AG04449 (cell line): ENCODE data around the gene SLC25A1.

Experiments
- CTCF ChIA-PET: fragments of 350-600 bp; formaldehyde crosslinking; extraction: SDS; loops from one replicate; lab custom pipeline; 2021; ENCODE audit warnings: antibody characterized with exemption; lab: Yijun Ruan, JAX
- POLR2A ChIA-PET: fragments of 400-600, 350-600 bp; formaldehyde crosslinking; extraction: SDS; loops from one replicate; lab custom pipeline; 2020; ENCODE audit warnings: antibody characterized with exemption, inconsistent platforms; lab: Yijun Ruan, JAX
- DNase-seq: peaks from one replicate; pipeline ENCODE4 v3.0.0-alpha.2; 2010; ENCODE audit warnings: low read depth, low spot score
- H3K4me3 ChIP-seq: 2 replicates; pipeline ENCODE4 v1.5.1; 2011; ENCODE audit warnings: low read depth, mild to moderate bottlenecking, control low read depth, low read length
- TF ChIP-seq, protein P1 (sequence below): IDR thresholded peaks from one replicate; pipeline ENCODE4 v1.5.1; 2011; ENCODE audit warnings: mild to moderate bottlenecking, moderate library complexity, low read length, control low read depth, inconsistent platforms; ENCODE audit not compliant: insufficient read depth; ENCODE audit errors: missing control alignments

SLC25A1 gene

DNA sequence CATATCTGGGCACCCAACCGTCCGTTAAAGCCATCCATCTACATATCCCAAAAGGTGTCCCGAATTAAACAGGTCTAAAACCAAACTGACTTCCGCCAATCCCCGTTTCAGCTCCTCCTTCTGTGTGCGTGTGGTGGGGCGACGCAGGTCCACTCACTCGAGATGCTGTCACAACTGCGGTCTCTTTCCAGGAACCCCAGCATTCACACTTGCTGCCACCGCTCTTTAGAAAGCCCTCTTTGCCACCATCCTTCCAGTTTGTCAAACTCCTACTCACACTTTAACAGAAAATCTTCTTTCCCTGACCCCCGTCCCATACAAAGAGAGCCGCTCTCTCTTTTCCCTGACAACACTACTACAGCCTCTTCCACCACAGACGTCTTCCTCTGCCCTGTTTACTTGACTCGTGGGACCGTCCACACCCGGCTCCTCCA lies 34.6 kb downstream of the SLC25A1 start:
- CTCF ChIA-PET, result interaction anchor here (0.7 to 2.9 kb wide), 25 partner anchors 10 to 572 kb away, joined by 3 to 34 read pairs (median 6); partner anchors contain the start of genes DGCR2 and TSSK2
- H3K4me3 ChIP-seq, result peak overlapping the region; percentile 97
- TF ChIP-seq, protein P1, sequence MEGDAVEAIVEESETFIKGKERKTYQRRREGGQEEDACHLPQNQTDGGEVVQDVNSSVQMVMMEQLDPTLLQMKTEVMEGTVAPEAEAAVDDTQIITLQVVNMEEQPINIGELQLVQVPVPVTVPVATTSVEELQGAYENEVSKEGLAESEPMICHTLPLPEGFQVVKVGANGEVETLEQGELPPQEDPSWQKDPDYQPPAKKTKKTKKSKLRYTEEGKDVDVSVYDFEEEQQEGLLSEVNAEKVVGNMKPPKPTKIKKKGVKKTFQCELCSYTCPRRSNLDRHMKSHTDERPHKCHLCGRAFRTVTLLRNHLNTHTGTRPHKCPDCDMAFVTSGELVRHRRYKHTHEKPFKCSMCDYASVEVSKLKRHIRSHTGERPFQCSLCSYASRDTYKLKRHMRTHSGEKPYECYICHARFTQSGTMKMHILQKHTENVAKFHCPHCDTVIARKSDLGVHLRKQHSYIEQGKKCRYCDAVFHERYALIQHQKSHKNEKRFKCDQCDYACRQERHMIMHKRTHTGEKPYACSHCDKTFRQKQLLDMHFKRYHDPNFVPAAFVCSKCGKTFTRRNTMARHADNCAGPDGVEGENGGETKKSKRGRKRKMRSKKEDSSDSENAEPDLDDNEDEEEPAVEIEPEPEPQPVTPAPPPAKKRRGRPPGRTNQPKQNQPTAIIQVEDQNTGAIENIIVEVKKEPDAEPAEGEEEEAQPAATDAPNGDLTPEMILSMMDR, result no peak
- DNase-seq, result no peak
- POLR2A ChIA-PET, result interaction anchor here (1.0 to 1.6 kb wide), 4 partner anchors 11 to 147 kb away, joined by 4 to 12 read pairs (median 4); partner anchors contain the start of genes CLTCL1 and DGCR2

DNA sequence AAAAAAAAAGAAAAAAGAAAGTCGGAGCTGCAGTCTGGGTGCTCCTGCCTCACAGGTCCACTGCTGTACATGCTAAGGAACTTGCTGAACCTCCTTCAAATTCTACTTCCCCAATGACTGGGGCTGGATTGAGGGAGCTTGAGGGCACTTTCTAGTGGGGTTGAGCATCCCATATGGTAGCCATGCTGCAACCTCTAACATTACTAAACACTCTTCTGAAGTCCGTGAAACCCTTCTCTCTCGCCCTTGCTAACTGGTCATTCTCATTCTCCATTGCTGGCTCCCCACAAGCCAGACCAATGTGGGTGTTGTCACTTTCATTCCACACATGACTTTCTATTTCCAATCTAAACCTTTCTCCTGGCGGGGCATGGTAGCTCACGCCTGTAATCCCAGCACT lies 35.3 kb downstream of the SLC25A1 start:
- ChIA-PET POLR2A (interaction anchor here (1.6 kb wide), 1 partner anchor 21 kb away, joined by 12 read pairs; the partner anchor contains the start of gene DGCR2), CTCF (interaction anchor here (0.7 to 2.9 kb wide), 10 partner anchors 11 to 489 kb away, joined by 3 to 34 read pairs (median 8); partner anchors contain the start of genes DGCR2 and TSSK2)
- H3K4me3 ChIP-seq, result peak overlapping the region; percentile 25
- no peak for DNase-seq
- TF ChIP-seq, protein P1, result no peak

DNA sequence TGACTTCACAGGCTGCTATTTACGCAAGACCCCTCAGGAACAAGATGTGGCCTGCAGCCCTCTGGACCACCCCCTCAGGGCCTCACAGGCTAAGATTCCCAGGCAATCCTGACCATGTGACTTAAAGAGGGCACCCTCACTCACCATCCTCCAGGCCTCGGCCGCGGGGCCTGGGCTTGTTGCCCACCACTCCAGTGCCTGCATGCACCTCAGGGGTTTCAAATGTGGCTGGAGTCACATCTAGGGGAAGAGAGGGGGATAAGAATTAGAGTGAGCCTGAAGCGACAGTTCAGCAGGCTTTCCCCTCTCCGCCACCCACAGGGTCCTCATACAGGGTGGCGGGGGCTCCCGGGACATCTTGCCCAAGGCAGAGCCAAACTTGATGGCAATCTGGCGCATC lies 36.1 kb downstream of the SLC25A1 start:
- no peak for DNase-seq
- TF ChIP-seq, protein P1, result no peak
- POLR2A ChIA-PET, result no interaction called here
- CTCF ChIA-PET, result interaction anchor here (2.9 kb wide), 1 partner anchor 10 kb away, joined by 23 read pairs; the partner anchor contains the start of gene TSSK2
- H3K4me3 ChIP-seq, result no peak overlapping the region

DNA sequence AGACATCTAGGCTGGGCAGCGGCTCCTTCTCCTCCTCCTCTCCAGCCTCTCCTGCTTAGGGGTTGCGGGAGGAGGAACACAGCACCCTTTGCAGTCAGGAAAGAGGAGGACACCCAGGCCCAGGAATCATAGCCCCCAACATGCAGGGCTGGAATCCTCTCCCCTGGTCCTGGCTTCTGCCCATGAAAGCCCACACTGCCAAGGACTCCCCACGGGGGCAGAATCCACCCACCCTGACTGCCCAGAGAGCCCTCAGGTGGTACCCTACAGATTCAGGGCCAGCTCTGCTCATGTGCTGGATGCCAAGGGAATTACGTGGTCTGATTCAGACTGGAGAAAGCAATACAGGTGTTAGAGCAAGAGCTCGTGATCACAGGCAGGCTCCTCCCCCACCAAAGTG lies 38.6 kb downstream of the SLC25A1 start:
- POLR2A ChIA-PET, result no interaction called here
- CTCF ChIA-PET, result no interaction called here
- DNase-seq, result no peak
- TF ChIP-seq, protein P1, result no peak
- no peak overlapping the region for H3K4me3 ChIP-seq

DNA sequence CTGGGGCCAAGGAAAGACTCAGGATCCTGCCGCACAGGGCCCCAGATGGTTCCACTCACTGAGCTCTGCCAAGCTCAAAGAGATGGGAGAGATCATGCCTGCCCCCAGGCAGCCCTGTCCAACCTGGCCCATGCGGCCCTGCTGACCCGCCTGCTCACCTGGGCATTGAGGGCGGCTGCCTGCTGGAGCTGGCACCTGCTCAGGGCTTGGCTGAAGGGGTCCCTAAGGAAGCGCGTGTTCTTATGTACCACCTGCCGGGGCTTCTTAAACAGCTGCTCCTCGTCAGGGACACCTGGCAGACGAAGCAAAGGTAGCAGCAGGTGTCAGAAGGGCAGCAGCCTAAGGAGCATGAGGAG lies 39.6 kb downstream of the SLC25A1 start:
- POLR2A ChIA-PET, result no interaction called here
- CTCF ChIA-PET, result no interaction called here
- TF ChIP-seq, protein P1, result no peak
- H3K4me3 ChIP-seq, result no peak overlapping the region
- DNase-seq, result no peak

DNA sequence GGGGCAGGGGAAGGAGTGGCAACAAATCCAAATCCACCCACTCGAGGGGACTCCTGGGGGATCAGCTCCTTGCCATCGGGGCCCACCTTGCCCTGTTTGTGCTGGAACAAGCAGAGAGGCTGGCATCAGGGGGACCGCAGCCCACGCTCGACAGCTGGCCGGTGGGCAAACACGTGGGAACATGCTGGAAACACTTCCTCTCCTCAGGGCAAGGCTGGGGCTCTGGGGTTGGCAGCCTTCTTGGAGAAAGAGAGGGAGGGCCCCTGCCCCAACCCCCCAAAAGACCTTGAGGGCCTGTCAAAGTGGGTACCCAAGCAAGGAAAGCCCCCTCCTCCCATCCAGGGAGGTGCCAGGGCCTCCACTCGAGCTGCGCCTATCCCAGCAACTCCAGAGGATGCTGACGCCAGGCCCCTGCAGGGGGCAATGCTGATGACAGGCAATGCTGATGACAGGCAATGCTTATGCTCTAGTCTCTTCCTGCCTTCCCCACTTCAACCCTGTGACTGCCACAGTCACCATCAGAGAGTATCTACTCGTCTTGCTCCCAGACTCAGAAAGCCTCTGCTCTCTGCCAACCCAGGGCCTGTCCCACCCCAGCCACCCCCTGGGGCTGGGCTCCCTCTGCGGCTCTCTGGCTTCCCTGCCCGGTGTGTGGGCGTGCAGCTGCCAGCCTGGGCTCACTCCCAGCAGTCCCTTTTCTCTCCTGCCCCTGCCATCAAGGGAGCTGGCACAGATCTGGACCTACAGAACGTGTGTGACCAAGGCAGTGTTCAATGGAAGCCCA lies 40.1 kb downstream of the SLC25A1 start:
- no peak overlapping the region for H3K4me3 ChIP-seq
- CTCF ChIA-PET, result no interaction called here
- POLR2A ChIA-PET, result no interaction called here
- TF ChIP-seq, protein P1, result no peak
- no peak for DNase-seq
